HG02884 (cell line): Measurements from ENCODE around the gene YEATS2.
"Not testable (repeated sequence)": the region's sequence is repeated elsewhere in the genome, so short reads cannot be mapped to it uniquely, and the experiment has no call there.

Experiments
- ATAC-seq: cut with Tn5 transposase; IDR thresholded peaks from one replicate; pipeline ENCODE4 v1.9.1; 2021; ENCODE audit warnings: mild to moderate bottlenecking, moderate library complexity; ENCODE audit not compliant: unreplicated experiment

The YEATS2 gene

GRCh38 chr3:183774631-183775030 lies 77.0 kb downstream of the YEATS2 start:
- ATAC-seq: no peak

DNA sequence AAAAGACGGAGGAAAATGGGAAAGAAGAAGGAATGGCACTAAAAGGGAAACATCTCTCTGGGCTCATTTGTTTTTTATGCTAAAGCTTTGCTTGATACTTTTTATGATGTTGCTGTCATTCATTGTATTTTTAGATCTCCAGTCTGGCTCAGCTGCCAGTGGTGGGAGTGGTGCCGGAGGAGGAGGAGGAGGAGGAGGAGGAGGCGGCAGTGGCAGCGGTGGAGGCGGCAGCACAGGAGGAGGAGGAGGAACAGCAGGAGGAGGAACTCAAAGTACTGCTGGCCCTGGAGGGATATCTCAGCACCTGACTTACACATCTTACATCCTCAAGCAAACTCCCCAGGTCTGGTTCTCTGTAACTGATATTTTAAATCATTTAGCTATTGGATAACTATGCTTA lies 78.2 kb downstream of the YEATS2 start:
- no peak for ATAC-seq

- not testable (repeated sequence) for ATAC-seq
These were observed 78.9 kb downstream of the YEATS2 start for GRCh38 chr3:183776451-183776850.

DNA sequence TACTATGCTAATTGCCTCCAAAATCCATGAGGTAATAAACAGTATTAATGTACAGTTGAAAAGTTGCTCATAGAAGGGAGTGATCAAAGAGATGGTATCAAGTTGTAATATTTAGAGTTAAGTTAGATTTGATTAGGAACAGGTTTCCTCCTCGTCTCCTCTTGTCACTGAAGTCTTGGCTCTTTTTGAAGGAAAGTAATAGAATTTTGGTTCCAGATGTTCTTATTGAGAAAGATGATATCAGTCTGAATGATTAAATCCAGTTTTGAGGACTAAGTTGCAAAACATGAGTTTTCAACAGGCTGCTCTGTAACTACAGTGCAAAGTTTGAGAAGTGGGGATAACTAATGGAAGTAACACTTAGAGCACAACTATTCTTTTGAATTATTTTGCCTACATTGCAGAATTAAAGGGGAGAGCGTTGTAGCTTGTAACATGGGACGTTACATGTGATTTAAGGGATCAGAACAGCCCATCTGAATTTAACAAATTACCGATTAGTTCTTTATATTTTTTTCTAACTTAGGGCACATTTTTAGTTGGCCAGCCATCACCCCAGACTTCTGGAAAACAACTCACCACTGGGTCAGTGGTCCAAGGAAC lies 79.5 kb downstream of the YEATS2 start:
- no peak for ATAC-seq

DNA sequence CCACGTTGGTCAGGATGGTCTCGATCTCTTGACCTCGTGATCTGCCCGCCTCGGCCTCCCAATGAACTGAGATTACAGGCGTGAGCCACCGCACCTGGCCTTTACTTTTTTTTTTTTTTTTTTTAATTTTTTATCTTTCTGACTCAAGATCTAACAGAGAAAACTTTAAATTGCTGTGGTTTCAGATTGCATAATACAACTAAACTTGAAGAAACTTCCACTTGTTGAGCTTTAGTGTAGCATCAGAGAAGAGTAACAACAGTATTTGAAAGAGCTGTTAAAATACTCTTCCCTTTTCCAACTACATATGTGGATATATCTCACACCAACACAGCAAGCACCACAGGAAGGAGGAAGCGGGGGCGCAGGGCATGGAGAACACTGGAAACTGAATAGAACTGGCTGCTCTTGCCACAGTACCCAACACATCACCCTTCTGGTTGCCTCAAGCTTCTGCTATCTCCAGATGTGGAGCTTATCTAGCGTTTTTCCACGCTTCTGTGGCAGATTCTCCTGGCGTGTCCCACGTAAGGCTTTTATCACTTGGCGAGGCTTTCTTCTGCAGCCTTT lies 82.4 kb downstream of the YEATS2 start:
- ATAC-seq: no peak

DNA sequence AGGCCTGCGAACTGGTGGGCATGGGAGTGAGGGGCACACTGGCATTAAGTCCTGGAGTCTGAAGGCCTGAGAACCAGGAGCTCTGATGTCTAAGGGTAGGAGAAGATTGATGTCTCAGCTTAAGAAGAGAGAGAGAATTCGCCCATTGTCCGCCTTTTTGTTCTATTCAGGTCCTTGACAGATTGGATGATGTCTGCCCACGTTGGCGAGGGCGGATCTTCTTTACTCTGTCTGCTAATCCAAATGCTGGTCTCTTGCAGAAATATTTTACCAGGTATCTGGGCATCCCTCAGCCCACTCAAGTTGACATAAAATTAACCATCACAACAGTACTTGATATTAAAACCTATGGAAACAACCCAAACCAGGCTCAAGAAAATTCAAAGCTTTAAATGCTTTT lies 83.6 kb downstream of the YEATS2 start:
- ATAC-seq: no peak

DNA sequence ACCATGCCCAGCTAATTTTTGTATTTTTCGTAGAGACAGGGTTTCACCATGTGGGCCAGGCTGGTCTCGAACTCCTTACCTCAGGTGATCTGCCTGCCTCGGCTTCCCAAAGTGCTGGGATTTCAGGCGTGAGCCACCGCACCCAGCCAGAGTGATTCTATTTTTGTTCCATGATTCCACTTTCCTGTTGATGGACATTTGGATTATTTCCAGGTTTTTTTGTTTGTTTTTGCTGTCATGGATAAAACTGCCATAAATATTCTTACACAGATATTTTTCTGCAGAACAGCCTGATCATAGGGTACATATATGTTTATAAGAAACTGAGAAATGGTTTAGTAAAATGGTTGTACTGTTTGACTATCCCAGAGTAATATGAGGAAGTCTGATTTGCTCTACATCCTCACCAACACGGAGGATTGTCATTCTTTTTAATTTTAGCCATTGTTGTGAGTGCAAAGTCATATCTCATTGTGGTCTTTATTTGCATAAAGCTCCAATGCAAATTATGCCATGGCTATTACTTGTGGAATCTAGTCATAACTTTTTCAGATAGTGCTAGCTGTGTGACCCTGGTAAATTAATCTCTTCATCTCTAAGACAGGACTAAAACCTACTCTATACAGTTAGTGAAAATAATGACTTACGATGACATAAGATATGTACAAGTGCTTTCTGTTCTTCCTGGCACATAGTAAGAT lies 85.1 kb downstream of the YEATS2 start:
- no peak for ATAC-seq

GRCh38 chr3:183784503-183784902 lies 86.9 kb downstream of the YEATS2 start:
- ATAC-seq: not testable (repeated sequence)

GRCh38 chr3:183789826-183790225 lies 92.2 kb downstream of the YEATS2 start:
- no peak for ATAC-seq

DNA sequence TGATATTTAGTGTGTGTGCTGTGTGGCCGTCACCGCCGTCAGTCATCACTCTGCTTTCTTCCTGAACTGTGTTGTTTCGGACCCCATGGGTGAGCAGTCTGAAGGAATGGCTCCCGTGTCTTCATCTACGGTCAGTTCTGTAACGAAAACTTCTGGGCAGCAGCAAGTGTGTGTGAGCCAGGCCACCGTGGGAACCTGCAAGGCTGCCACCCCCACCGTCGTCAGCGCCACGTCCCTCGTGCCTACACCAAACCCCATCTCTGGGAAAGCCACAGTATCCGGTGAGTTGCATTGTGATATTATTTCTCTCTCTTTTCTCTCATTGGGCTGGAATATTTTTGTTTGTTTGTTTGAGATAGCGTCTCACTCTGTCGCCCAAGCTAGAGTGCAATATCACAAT lies 93.1 kb downstream of the YEATS2 start:
- no peak for ATAC-seq

- no peak for ATAC-seq
These were observed 95.4 kb downstream of the YEATS2 start for GRCh38 chr3:183792976-183793375.

DNA sequence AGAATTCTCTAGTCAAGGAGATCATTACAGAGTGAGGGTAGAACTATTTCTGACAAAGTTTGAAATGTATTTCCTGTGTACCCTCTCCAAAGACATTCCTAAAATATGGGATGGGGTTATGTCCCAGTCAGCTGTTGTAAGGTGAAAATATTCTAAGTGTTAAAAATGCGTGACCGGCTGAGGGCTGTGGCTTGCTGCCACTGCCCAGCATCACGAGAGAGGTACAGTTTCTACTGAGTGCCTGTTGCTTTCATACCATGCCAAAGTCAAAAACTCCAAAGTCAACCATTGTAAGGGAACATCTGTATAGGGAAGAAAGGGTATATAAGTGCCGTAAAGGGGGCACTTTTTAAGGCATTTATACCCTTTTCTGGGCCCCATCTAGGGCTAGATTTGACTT lies 96.9 kb downstream of the YEATS2 start:
- no peak for ATAC-seq

DNA sequence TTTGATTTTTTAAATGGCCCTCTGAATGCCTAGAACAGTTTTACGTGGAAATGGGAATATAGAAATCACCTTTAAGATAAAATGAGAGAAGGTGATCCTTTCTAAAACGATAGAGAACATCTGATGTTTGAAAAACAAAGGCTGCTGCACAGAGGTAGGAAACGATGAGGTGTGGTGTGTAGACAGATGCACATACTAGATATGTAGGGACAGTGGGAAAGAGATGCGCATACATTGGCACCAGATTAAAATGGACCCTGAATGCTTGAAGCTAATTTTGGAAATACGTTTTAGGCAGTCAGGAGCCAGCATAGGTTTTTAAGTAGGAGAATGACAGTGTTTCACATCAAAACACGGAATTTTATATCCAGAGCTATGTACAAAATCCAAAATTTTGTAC lies 98.8 kb downstream of the YEATS2 start:
- no peak for ATAC-seq

- no peak for ATAC-seq
These were observed 100.4 kb downstream of the YEATS2 start for GRCh38 chr3:183797996-183798395.

DNA sequence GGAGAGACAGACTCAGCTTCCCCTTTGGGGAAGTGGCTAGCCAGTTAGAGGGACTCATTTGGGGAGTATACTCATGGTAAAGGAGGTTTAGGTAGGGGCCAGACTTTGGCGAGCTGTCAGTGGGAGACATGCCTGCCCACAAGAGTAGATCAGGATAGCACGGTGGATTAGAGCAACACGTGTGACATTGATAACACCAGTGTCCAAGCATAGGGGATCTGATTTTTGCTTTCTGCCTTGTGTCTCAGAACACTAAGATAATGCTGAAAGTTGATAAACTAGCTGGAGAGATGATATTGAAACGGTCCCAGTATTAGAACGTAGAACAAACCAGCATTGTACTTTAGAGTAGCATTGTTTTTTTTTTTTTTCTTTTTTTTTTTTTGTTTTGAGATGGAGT lies 101.9 kb downstream of the YEATS2 start:
- no peak for ATAC-seq

DNA sequence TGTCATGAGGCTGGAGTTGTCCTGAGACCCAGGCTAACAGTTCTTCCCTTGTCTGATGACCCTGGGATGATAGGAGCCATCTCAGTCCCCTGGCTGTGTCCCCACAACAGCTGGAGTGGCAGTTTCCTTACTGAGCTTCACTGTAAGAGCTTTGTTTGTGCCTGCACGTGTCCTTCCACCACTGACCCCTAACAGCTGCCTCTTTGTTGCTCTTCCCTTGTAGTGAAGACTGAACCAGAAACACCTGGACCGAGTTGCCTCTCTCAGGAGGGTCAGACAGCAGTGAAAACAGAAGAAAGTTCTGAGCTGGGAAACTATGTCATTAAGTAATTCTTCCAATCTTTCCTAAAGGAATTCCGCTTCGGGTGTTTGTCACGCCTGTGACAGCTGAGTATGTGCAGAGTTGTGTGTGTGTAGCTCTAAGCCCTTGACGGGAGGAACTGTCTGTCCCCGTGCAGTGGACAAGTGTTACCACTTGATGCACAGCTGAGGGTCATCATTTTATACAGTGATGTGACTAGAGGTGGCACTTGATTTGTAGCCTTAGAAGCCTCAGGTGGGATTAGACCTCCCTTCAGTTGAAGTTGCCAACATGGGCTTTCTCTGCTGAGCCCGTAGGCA lies 102.8 kb downstream of the YEATS2 start:
- ATAC-seq: no peak

GRCh38 chr3:183801601-183802000 lies 104.0 kb downstream of the YEATS2 start:
- no peak for ATAC-seq

DNA sequence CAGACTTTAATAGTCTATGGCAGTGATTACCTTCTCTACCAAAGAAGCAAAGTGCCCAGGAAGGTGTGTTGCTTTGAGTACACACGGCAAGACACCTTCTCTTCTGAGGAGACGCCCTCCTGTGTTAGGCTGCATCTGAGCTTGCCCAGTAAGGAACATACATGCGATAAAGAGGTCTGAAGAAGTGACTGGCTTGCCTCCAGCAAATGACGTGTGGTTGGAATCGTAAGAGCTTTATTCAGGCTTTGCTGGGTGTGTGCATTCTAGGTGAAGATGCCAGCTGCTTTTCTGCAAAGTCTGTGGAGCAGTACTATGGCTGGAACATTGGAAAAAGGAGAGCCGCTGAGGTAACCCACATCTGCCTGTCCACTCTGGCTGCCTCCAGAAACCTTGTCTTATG lies 105.4 kb downstream of the YEATS2 start:
- ATAC-seq: no peak

DNA sequence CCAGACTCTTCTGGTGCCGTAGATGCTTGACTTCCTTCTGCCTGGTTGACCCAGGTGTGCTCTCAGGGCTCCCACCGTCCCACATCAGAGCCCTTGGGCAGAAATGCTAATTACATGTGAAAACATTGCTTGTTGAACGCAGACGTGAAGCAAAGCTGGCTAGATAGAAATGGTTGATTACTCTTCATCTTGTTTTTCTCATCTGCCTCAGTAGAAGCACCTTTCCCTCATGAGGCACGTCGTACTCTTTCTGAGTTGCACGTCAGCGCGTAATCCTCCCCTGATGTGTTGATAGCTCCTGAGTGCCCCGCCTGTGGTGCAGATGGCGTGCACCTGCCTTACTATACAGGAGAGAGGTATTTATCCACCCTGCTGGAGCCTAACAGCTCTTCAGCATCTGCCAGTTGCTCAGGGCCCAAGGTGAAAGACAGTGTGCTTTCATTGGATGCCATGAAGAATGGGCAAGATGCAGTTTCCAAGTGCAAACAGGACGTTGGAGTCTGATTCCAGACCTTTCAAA lies 109.7 kb downstream of the YEATS2 start:
- no peak for ATAC-seq

DNA sequence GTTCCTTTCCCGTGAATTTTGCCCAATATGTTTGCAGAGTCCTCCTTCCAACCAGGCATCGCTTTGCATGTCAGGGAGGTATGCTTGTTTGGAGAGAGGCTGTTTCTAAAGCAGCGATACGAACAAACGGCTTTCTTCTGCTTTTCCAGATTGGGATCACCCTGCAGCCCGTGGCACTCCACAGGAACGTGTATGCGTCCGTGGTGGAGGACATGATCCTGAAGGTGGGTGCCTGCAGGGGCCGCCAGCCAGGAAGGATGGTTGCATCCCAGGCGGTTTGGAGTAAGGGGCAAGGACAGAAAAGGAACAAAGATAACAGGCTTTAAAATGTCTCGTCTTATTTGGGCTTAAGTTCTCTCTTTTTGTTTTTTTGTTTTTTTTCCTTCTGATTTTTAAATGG lies 110.3 kb downstream of the YEATS2 start:
- no peak for ATAC-seq

DNA sequence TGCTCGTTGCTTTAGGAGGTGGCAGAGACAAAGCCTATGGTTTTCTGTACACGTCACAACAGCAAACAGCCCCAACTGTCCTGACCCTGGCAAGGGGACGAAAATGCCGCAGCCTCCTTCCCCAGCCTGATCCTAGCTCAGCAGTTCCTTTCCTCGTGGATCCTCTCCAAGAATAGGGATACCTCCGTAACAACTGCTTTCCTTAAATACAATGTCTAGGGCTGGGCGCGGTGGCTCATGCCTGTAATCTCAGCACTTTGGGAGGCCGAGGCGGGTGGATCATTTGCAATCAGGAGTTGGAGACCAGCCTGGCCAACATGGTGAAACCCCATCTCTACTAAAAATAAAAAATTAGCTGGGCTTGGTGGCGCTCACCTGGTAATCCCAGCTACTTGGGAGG lies 110.8 kb downstream of the YEATS2 start:
- no peak for ATAC-seq

- no peak for ATAC-seq
These were observed 111.7 kb downstream of the YEATS2 start for GRCh38 chr3:183809270-183809669.
